Nephron progenitor cell (in vitro differentiated cells): ENCODE results near the gene TMED8.
"Not testable (repeated sequence)": the region's sequence is repeated elsewhere in the genome, so short reads cannot be mapped to it uniquely, and the experiment has no call there.

Experiments used
- DNase-seq: peaks from one replicate; pipeline ENCODE4 v3.0.0; 2021
- H3K27ac Mint-ChIP-seq: 2 replicates; pipeline ENCODE4 v1.8.0; 2021; ENCODE audit warnings: mild to moderate bottlenecking, moderate library complexity, mixed read lengths
- H3K27me3 Mint-ChIP-seq: 2 replicates; pipeline ENCODE4 v1.8.0; 2021; ENCODE audit warnings: mild to moderate bottlenecking, low read depth, mixed read lengths; ENCODE audit not compliant: poor library complexity
- H3K36me3 Mint-ChIP-seq: 2 replicates; pipeline ENCODE4 v1.8.0; 2021; ENCODE audit warnings: low read depth, mixed read lengths
- H3K4me1 Mint-ChIP-seq: 2 replicates; pipeline ENCODE4 v1.8.0; 2021; ENCODE audit warnings: mixed read lengths
- H3K4me3 Mint-ChIP-seq: 2 replicates; pipeline ENCODE4 v1.8.0; 2021; ENCODE audit warnings: mild to moderate bottlenecking, moderate library complexity, mixed read lengths
- H3K9me3 Mint-ChIP-seq: 2 replicates; pipeline ENCODE4 v1.8.0; 2021; ENCODE audit warnings: mild to moderate bottlenecking, moderate library complexity, mixed read lengths
- CTCF ChIP-seq: fragments of 200-600 bp; sonication (generic); IDR thresholded peaks from 2 replicates; pipeline ENCODE4 v1.5.0; 2021; ENCODE audit warnings: antibody characterized with exemption

TMED8 gene

GRCh38 chr14:77376771-77377501, at the start of gene TMED8, which contains the start of gene SAMD15:
TMED8 (minus strand) TSS chr14:77377094; CDS start chr14:77377053, 41 bp downstream.
SAMD15 (plus strand) TSS chr14:77377379; CDS start chr14:77377419, 40 bp downstream.
- Mint-ChIP-seq H3K4me1 (peaks cover 43% of the 10 kb centered on the region), H3K27ac (peak within 1 kb of the TSS; percentile 81), H3K36me3 (peaks cover 32% of the 10 kb centered on the region), H3K27me3 (no peaks in the 10 kb centered on the region), H3K4me3 (peak within 1 kb of the TSS; percentile 92), H3K9me3 (no peaks in the 10 kb centered on the region)
- peak; percentile 91 for DNase-seq
- no peak for TF ChIP-seq CTCF

GRCh38 chr14:77426396-77426795, 49.5 kb upstream of the TMED8 start:
- TF ChIP-seq CTCF, result no peak
- Mint-ChIP-seq H3K4me1 (no peaks in the 10 kb centered on the region), H3K27me3 (peaks cover 3% of the 10 kb centered on the region), H3K4me3 (no peak overlapping the region), H3K9me3 (no peaks in the 10 kb centered on the region), H3K27ac (no peak overlapping the region), H3K36me3 (peaks cover 84% of the 10 kb centered on the region)
- DNase-seq, result no peak

GRCh38 chr14:77424862-77425261, 48.0 kb upstream of the TMED8 start:
- Mint-ChIP-seq H3K27ac (no peak overlapping the region), H3K36me3 (peaks cover 88% of the 10 kb centered on the region), H3K4me3 (no peak overlapping the region), H3K4me1 (no peaks in the 10 kb centered on the region), H3K9me3 (peaks cover 14% of the 10 kb centered on the region), H3K27me3 (peaks cover 3% of the 10 kb centered on the region)
- no peak for TF ChIP-seq CTCF
- DNase-seq, result no peak

- H3K9me3 Mint-ChIP-seq, result peaks cover 28% of the 10 kb centered on the region
- no peaks in the 10 kb centered on the region for H3K4me1 Mint-ChIP-seq
- no peak for TF ChIP-seq CTCF
- DNase-seq, result no peak
- no peak within 1 kb of the TSS for H3K27ac Mint-ChIP-seq
- peaks cover 84% of the 10 kb centered on the region for H3K36me3 Mint-ChIP-seq
- no peak within 1 kb of the TSS for H3K4me3 Mint-ChIP-seq
- peaks cover 3% of the 10 kb centered on the region for H3K27me3 Mint-ChIP-seq
These were observed 46.5 kb upstream of the TMED8 start, which contains the start of gene NOXRED1 for GRCh38 chr14:77423423-77423822. NOXRED1 (minus strand) TSS chr14:77423523; CDS start chr14:77422889, 634 bp downstream.

GRCh38 chr14:77421201-77421600, 44.3 kb upstream of the TMED8 start:
- H3K4me3 Mint-ChIP-seq, result no peak overlapping the region
- H3K4me1 Mint-ChIP-seq, result no peaks in the 10 kb centered on the region
- no peak for DNase-seq
- no peak for TF ChIP-seq CTCF
- no peak overlapping the region for H3K27ac Mint-ChIP-seq
- H3K9me3 Mint-ChIP-seq, result peaks cover 45% of the 10 kb centered on the region
- H3K27me3 Mint-ChIP-seq, result peaks cover under 1% of the 10 kb centered on the region
- H3K36me3 Mint-ChIP-seq, result peaks cover 75% of the 10 kb centered on the region

GRCh38 chr14:77416836-77417235, 39.9 kb upstream of the TMED8 start:
- H3K4me1 Mint-ChIP-seq, result no peaks in the 10 kb centered on the region
- no peak overlapping the region for H3K4me3 Mint-ChIP-seq
- H3K36me3 Mint-ChIP-seq, result peaks cover 43% of the 10 kb centered on the region
- H3K27me3 Mint-ChIP-seq, result no peaks in the 10 kb centered on the region
- H3K27ac Mint-ChIP-seq, result no peak overlapping the region
- TF ChIP-seq CTCF, result no peak
- peaks cover 45% of the 10 kb centered on the region for H3K9me3 Mint-ChIP-seq
- DNase-seq, result no peak

GRCh38 chr14:77416098-77416497, 39.2 kb upstream of the TMED8 start:
- not testable (repeated sequence) for DNase-seq, H3K4me3 Mint-ChIP-seq, H3K27me3 Mint-ChIP-seq, H3K27ac Mint-ChIP-seq, H3K4me1 Mint-ChIP-seq
- Mint-ChIP-seq H3K9me3 (peaks cover 44% of the 10 kb centered on the region), H3K36me3 (peaks cover 35% of the 10 kb centered on the region)

GRCh38 chr14:77415403-77416030, 38.6 kb upstream of the TMED8 start:
- H3K4me3 Mint-ChIP-seq, H3K27me3 Mint-ChIP-seq, H3K27ac Mint-ChIP-seq, H3K4me1 Mint-ChIP-seq, DNase-seq: not testable (repeated sequence)
- Mint-ChIP-seq H3K36me3 (peaks cover 30% of the 10 kb centered on the region), H3K9me3 (peaks cover 38% of the 10 kb centered on the region)
